A673 (cell line): ENCODE measurements around the gene LONP2.

ENCODE experiments used
- CTCF ChIP-seq: fragments of 300-800, 200-600 bp; sonication (generic); conservative IDR thresholded peaks from 2 replicates; pipeline ENCODE4 v1.5.1; 2017; ENCODE audit warnings: low read depth, mild to moderate bottlenecking, antibody characterized with exemption, low read length, moderate library complexity, mixed read lengths
- EZH2 ChIP-seq: fragments of 200-600 bp; sonication (generic); IDR thresholded peaks from 2 replicates; pipeline ENCODE4 v1.6.1; 2017; ENCODE audit warnings: borderline replicate concordance, low read depth, mild to moderate bottlenecking, mixed read lengths, antibody characterized with exemption, low read length; ENCODE audit not compliant: poor library complexity, severe bottlenecking

DNA sequence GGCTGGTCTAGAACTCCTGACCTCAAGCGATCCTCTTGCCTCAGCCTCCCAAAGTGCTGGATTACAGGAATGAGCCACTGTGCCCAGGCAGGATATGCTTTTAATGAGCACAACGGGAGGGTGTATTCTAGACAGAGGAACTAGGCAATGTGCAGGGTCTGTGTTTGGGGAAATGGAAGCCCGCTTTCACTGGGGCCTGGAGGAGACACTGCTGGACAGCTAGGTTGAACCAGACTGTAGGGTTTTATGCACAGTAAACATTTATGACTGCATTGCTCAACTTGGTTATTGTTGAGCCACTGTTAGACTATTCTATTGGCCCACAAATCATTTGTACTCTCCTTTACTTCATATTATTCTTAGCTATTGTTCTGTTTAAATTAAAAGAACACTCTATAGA, 151.3 kb downstream of the LONP2 start:
- no peak for TF ChIP-seq EZH2
- TF ChIP-seq CTCF, result no peak
